ENCODE results near the gene SLC25A42. TPM values are rescaled to one million over a fixed set of nuclear protein-coding genes. Genes with fewer than 3 reads are reported as not detected.

SLC25A42 gene
- total and polyA plus RNA-seq, 3 donors from 2014 or later: 14.0 to 14.7 (median 14.3) TPM

DNA sequence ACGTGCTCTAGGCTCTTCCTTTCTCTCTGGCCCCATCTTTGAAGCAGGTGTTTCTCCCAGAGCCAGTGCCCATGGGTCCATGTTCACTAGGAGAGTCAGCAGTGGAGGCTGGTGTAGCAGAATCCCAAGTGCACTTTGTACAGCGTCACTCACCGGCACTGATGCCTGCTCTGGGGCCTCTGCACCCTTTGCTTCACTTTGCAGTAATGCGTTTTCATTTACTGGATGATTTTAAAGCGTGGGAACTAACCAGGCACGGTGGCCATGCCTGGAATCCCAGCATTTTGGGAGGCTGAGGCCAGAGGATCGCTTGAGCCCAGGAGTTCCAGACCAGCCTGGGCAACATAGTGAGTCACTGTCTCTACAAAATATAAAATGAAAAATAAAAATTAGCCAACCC, 30.7 kb downstream of the SLC25A42 start:
- WGBS, 2 donors: 90 to 95% methylated on average over 7 of the region's 7 CpGs
- H3K4me3 ChIP-seq: no peak overlapping the region
- H3K9me3 ChIP-seq: no peaks in the 10 kb centered on the region
- H3K36me3 ChIP-seq (ENCODE audit: low read depth, missing control alignments): no peaks in the 10 kb centered on the region
- TF ChIP-seq, protein P1, sequence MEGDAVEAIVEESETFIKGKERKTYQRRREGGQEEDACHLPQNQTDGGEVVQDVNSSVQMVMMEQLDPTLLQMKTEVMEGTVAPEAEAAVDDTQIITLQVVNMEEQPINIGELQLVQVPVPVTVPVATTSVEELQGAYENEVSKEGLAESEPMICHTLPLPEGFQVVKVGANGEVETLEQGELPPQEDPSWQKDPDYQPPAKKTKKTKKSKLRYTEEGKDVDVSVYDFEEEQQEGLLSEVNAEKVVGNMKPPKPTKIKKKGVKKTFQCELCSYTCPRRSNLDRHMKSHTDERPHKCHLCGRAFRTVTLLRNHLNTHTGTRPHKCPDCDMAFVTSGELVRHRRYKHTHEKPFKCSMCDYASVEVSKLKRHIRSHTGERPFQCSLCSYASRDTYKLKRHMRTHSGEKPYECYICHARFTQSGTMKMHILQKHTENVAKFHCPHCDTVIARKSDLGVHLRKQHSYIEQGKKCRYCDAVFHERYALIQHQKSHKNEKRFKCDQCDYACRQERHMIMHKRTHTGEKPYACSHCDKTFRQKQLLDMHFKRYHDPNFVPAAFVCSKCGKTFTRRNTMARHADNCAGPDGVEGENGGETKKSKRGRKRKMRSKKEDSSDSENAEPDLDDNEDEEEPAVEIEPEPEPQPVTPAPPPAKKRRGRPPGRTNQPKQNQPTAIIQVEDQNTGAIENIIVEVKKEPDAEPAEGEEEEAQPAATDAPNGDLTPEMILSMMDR (IDR thresholded peaks at IDR 0.05): no peak
- no peak for TF ChIP-seq POLR2A (IDR thresholded peaks at IDR 0.05)
- no peak overlapping the region for H3K27ac ChIP-seq
- DNase-seq: no peak
- H3K4me1 ChIP-seq: peaks cover 5% of the 10 kb centered on the region
- intact Hi-C loops (cut with DNase I; ENCODE audit: low total_unique reads): no loop called here
- H3K27me3 ChIP-seq: no peaks in the 10 kb centered on the region

DNA sequence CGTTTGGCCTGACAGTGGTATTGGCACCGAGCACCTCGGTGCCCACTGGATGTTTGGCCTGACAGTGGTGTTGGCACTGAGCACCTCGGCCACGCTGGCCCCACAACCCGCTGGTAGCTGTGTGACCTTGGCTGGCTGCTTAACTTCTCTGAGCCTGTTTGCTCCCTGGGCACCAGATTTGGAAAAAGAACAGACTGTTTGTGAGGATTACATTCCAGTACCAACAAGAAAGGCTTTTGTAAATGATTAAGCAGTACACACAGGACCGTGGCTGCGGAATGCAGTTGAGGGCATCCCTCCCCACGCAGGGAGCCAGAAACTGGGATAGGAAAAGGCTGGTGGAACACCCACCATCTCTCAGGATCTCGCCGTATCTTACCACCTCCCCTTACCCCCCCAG, 31.9 kb downstream of the SLC25A42 start:
- Histone ChIP-seq H3K36me3 (ENCODE audit: low read depth, missing control alignments) (no peaks in the 10 kb centered on the region), H3K4me1 (no peaks in the 10 kb centered on the region), H3K27me3 (no peaks in the 10 kb centered on the region), H3K27ac (no peak overlapping the region), H3K9me3 (no peaks in the 10 kb centered on the region), H3K4me3 (no peak overlapping the region)
- TF ChIP-seq, protein P1 (IDR thresholded peaks at IDR 0.05): no peak
- TF ChIP-seq POLR2A (IDR thresholded peaks at IDR 0.05): no peak
- intact Hi-C loops (cut with DNase I; ENCODE audit: low total_unique reads): no loop called here
- no peak for DNase-seq
- WGBS, 2 donors: 69 to 79% methylated on average over 11 of the region's 11 CpGs

DNA sequence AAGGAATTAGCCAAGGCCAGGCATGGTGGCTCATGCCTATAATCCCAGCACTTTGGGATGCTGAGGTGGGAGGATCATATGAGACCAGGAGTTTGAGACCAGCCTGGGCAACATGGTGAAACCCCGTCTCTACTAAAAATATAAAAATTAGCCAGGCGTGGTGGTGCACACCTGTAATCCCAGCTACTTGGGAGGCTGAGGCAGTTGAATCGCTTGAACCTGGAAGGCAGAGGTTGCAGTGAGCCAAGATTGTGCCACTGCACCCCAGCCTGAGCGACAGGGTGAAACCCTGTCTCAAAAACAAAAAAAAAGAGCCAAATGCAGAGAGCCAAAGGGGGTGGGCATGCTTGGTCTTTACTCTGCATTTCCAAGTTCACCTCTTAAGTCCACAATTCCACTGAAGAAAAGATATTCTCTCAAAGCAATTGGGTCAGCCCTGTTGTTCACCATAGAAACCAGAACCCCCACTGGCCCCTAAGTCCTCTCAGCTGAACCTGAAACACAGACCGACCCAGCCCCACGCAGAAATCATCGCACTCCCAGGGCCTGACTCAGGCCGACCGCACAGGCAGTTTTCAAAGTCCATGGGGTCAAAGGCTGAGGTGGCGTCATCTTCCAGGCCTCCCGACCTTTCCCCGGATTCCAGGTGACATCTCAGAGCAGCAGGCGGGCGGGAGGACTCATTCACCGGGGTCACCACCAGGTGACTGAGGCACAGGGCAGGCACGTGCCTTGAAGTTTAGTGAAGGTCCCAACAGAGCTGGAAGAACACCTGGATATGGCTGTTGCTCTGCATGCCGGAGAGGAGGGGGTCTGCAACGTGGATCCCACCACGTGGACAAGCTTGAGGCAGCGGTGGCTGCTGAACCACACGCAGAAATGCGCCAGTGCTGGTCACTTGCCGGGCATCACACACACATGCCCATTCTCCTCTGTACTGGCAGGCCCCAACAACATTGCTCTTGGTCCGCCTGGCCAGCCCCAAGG, 33.1 kb downstream of the SLC25A42 start:
- Histone ChIP-seq H3K4me1 (no peaks in the 10 kb centered on the region), H3K4me3 (no peak overlapping the region), H3K27me3 (no peaks in the 10 kb centered on the region), H3K9me3 (no peaks in the 10 kb centered on the region), H3K36me3 (ENCODE audit: low read depth, missing control alignments) (no peaks in the 10 kb centered on the region), H3K27ac (no peak overlapping the region)
- intact Hi-C loops (cut with DNase I; ENCODE audit: low total_unique reads): no loop called here
- TF ChIP-seq POLR2A (IDR thresholded peaks at IDR 0.05): no peak
- TF ChIP-seq, protein P1 (IDR thresholded peaks at IDR 0.05): no peak
- no peak for DNase-seq
- WGBS, 2 donors: 91 to 96% methylated on average over 15 to 24 of the region's 24 CpGs

DNA sequence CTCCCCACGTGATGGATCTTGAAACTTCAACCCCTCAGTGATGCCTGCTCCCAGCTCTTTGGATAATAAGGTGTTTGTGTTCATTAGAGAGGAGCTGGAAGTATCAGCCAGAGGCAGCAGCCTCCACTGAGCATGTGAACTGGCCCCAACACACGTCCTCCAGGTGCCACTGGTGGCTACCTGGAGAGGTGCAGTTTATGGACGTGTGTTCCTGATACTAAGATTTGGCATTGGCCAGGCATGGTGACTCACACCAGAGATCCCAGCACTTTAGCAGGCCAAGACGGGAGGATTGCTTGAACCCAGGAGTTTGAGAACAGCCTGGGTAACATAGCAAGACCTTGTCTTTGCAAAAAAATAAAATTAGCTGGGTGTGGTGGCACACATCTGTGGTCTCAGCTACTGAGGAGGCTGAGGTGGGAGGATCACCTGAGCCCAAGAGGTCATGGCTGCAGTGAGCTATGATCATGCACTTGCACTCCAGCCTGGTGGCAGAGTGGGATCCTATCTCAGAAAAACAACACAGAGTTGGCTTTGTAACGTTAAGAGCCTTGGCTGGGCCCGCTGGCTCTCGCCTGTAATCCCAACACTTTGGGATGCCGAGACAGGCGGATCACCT, 34.4 kb downstream of the SLC25A42 start:
- Histone ChIP-seq H3K4me1 (no peaks in the 10 kb centered on the region), H3K4me3 (no peak overlapping the region), H3K27ac (no peak overlapping the region), H3K9me3 (no peaks in the 10 kb centered on the region), H3K27me3 (no peaks in the 10 kb centered on the region), H3K36me3 (ENCODE audit: low read depth, missing control alignments) (no peaks in the 10 kb centered on the region)
- TF ChIP-seq, protein P1 (IDR thresholded peaks at IDR 0.05): no peak
- no peak for TF ChIP-seq POLR2A (IDR thresholded peaks at IDR 0.05)
- DNase-seq: no peak
- WGBS, 2 donors: 85 to 93% methylated on average over 9 of the region's 9 CpGs
- intact Hi-C loops (cut with DNase I; ENCODE audit: low total_unique reads): no loop called here
